ENCODE results near the gene PAWR. TPM values are rescaled to one million over a fixed set of nuclear protein-coding genes. Genes with fewer than 3 reads are reported as not detected.

Gene PAWR
- total RNA-seq, 2 donors from 2014 or later = 46.4 to 58.7 TPM

DNA sequence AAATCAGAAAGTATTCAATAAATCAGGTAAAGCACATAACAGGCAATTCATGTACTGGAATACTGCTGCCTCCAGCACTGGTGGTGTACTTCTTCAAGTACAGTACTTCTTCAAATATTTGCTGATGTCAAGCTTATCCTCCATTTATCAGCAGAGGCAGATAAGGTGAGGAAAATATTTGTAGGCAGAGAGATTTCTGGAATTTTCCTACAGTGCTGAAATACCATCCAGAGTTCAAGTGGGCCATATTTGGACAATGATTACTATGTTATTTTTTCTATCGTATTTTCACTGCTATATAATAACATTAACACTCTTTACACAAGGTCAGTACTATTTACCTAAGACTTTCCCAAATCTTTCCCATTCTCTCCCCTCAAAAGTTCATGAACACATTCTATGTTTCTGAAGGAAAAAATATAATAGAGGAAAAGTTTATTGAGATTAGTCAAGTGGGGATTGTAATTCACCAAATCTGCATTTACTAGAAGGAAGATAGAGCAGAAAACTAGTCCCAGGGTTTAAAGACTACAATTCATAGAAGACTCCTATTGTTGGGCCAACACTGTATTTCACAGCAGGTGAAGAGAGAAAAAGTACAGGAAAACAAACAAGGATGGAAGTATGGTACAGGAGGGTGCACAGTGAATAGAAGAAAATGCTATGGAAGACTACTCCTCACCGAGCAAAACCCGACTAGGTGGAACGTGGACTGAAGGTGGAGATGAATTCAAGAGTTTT, 141.1 kb downstream of the PAWR start:
- Histone ChIP-seq H3K4me1 (replicated peaks) (peaks cover 14% of the 10 kb centered on the region), H3K27ac (no peak overlapping the region), H3K27me3 (replicated peaks; ENCODE audit: insufficient read depth) (no peaks in the 10 kb centered on the region), H3K36me3 (no peaks in the 10 kb centered on the region), H3K4me3 (no peak overlapping the region), H3K9me3 (no peaks in the 10 kb centered on the region)
- intact Hi-C loops (cut with DNase I) = loop anchor here (5.0 kb wide), 2 partner anchors 137 to 718 kb away; no protein-coding TSS in a partner anchor
- TF ChIP-seq, protein P1, sequence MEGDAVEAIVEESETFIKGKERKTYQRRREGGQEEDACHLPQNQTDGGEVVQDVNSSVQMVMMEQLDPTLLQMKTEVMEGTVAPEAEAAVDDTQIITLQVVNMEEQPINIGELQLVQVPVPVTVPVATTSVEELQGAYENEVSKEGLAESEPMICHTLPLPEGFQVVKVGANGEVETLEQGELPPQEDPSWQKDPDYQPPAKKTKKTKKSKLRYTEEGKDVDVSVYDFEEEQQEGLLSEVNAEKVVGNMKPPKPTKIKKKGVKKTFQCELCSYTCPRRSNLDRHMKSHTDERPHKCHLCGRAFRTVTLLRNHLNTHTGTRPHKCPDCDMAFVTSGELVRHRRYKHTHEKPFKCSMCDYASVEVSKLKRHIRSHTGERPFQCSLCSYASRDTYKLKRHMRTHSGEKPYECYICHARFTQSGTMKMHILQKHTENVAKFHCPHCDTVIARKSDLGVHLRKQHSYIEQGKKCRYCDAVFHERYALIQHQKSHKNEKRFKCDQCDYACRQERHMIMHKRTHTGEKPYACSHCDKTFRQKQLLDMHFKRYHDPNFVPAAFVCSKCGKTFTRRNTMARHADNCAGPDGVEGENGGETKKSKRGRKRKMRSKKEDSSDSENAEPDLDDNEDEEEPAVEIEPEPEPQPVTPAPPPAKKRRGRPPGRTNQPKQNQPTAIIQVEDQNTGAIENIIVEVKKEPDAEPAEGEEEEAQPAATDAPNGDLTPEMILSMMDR (IDR thresholded peaks at IDR 0.05) = no peak
- TF ChIP-seq POLR2A (IDR thresholded peaks at IDR 0.05) (no peak), POLR2AphosphoS5 (IDR thresholded peaks at IDR 0.05) (no peak)
- WGBS = 73% methylated on average over 4 of the region's 4 CpGs
- DNase-seq (ENCODE audit: low spot score) = no peak

DNA sequence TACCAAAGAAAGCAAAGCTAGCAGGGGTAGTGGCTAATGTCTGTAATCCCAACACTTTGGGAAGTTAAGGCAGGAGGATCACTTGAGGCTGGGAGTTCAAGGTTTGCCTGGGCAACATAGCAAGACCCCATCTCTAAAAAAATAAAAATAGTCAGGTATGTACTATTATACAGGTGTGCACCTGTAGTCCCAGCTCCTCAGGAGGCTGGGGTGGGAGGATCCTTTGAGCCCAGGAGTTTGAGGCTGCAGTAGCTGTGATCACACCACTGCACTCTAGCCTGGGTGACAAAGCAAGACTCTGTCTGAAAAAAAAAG, 142.2 kb downstream of the PAWR start:
- Histone ChIP-seq H3K4me1 (replicated peaks) (peaks cover 14% of the 10 kb centered on the region), H3K36me3 (no peaks in the 10 kb centered on the region), H3K9me3 (no peaks in the 10 kb centered on the region), H3K4me3 (no peak overlapping the region), H3K27me3 (replicated peaks; ENCODE audit: insufficient read depth) (no peaks in the 10 kb centered on the region), H3K27ac (peak overlapping the region; percentile 53)
- TF ChIP-seq POLR2A (IDR thresholded peaks at IDR 0.05) = no peak
- TF ChIP-seq, protein P1 (IDR thresholded peaks at IDR 0.05) = no peak
- no peak for TF ChIP-seq POLR2AphosphoS5 (IDR thresholded peaks at IDR 0.05)
- intact Hi-C loops (cut with DNase I) = loop anchor here (5.0 kb wide), 1 partner anchor 136 kb away; no protein-coding TSS in a partner anchor
- no peak for DNase-seq (ENCODE audit: low spot score)

DNA sequence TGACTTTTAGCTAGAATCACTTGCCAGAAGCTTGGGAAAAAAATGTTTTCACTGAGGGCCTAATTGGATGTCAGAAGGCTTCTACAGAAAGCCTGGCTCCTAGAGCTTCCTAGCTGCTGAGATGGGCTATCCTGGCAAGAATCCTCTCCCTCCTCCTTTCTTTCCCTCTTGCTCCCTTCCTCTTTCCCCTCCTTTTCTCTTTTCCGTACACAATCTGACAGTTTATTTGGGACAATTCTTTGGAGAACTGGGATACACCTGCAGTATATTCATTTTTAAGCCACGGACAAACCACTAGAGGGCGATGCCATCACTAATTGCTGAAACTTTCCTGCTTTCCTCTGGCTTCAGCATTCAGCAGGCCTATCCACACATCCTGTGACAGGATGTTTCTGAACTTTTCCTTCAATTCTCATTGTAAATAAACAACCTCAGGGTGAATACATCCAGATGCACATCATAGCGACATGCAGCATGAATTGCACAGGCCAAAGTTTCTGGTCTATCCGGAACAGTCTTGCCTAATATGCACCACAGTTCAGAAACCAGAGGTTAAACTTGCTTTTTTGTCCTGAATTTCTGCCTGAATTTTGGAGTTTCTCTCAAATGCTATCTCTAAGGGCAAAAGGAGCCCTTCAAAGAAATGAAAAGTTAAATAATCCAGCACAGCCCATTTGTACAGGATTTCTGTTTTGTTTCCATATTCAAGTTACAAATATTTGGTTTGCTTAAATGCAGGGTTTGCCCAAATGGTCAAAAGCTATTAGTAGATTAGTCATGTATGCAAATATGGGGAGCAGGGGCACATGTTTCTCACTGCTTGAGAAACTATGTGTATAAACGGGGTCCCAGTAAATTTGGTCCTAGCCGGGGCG, 142.8 kb downstream of the PAWR start:
- no peak overlapping the region for H3K4me3 ChIP-seq
- intact Hi-C loops (cut with DNase I) = loop anchor here (5.0 kb wide), 1 partner anchor 136 kb away; no protein-coding TSS in a partner anchor
- peaks cover 14% of the 10 kb centered on the region for H3K4me1 ChIP-seq (replicated peaks)
- H3K27me3 ChIP-seq (replicated peaks; ENCODE audit: insufficient read depth) = no peaks in the 10 kb centered on the region
- peak; percentile 47 for DNase-seq (ENCODE audit: low spot score)
- H3K36me3 ChIP-seq = no peaks in the 10 kb centered on the region
- peak overlapping the region; percentile 53 for H3K27ac ChIP-seq
- TF ChIP-seq, protein P1 (IDR thresholded peaks at IDR 0.05) = peak in 3 of 4 experiments; percentile 58 to 66 (median 62)
- TF ChIP-seq POLR2A (IDR thresholded peaks at IDR 0.05) (no peak), POLR2AphosphoS5 (IDR thresholded peaks at IDR 0.05) (peak; percentile 11)
- WGBS = 44% methylated on average over 8 of the region's 8 CpGs
- no peaks in the 10 kb centered on the region for H3K9me3 ChIP-seq

DNA sequence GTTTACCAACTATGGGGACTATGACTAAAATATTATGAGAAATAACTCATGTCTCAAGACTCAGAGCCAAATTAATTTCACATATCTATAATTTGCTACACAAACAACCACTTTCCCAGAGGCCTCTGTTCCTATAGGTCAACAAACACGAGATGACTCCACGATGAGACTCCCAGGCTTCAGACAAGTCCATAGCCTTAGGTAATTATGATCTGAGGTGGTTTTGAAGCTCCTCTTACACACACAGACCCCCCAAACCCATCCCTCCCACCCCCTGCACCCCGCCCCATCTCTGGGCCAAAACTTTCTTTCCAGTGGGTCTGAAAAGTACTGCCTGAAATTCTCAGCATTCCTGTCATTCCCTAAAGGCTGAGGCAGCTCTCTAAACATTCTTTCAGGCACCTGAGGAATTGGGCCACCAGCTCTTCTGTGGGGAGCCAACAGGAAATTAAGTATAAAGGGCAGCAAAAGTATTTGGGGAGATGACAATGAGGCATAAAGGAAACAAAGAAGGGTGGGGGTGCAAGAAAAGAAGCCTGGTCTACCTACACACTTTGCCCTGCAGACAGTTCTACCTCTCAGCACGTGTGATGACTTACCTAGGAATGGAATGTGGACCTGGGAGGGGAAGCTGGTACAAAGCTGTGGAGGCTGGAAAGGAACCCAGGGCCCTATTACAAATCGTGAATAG, 143.6 kb downstream of the PAWR start:
- intact Hi-C loops (cut with DNase I) = loop anchor here (5.0 kb wide), 1 partner anchor 135 kb away; no protein-coding TSS in a partner anchor
- H3K9me3 ChIP-seq = no peaks in the 10 kb centered on the region
- DNase-seq (ENCODE audit: low spot score) = peak; percentile 35
- no peak overlapping the region for H3K4me3 ChIP-seq
- H3K27me3 ChIP-seq (replicated peaks; ENCODE audit: insufficient read depth) = no peaks in the 10 kb centered on the region
- H3K36me3 ChIP-seq = no peaks in the 10 kb centered on the region
- TF ChIP-seq POLR2AphosphoS5 (IDR thresholded peaks at IDR 0.05) (no peak), POLR2A (IDR thresholded peaks at IDR 0.05) (no peak)
- TF ChIP-seq, protein P1 (IDR thresholded peaks at IDR 0.05) = no peak
- peak overlapping the region in 1 of 2 donors; percentile 53 for H3K27ac ChIP-seq
- 49% methylated on average over 5 of the region's 5 CpGs for WGBS
- H3K4me1 ChIP-seq (replicated peaks) = peaks cover 11% of the 10 kb centered on the region
